HG03575 (cell line): ENCODE results near the gene ARPP21.

ENCODE experiments used
- ATAC-seq: cut with Tn5 transposase; IDR thresholded peaks from one replicate; pipeline ENCODE4 v1.9.1; 2021; ENCODE audit not compliant: unreplicated experiment, insufficient number of reproducible peaks, low FRiP score; ENCODE audit errors: extremely low read depth

The ARPP21 gene

DNA sequence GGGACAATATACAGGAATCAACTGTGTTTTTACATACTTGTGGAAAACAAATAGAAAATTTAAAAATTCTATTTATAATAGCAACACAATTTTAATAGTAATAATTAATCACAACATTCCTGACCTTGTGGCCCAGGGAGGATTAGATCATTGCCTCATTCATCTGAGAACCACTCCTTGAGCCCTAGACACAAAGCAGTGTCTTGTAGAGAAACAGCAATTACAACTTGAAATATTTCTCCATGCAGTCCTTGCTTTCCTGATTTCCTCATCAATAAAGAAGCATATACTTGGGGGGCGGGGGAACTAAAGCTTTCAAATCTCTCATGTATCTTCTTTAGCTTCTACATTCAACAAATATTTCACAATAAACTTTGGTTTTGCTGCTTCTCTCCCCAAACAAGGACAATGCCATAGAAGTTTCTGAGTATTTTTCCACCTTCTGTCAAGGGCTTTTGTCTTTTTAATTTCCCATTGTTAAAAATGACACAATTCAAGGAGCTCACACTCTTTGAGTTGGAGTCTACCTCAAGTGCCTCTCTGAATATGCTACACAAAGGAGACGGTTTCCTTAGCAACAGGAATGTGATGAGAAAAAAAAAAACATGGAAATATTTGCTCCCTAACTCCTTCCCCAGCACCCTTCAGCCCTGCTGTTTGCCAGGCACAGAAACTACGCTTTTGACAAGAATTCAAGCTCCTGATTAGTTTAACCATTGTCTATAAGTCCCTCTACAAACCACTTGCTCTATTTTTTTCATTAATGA is 118.8 kb downstream of the ARPP21 start:
- no peak for ATAC-seq

DNA sequence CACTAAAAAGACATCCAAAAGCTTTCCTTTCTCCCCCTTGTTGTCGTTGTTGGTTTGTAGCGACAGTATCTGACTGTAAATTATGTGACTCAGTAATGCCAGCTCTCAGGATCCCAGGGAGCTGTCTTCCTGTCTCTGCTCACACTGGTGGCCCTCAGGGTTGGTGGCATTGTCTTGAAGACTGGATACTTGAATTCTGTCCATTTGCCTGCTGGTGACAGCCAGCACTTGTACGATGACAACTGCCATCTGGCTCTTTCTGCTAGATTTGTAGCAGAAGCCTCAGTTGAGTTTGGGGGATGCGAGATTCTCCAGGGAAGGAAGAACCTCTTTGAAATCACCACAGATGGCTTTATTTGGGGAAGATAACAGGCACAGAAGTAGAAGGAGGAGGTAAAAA is 120.8 kb downstream of the ARPP21 start:
- no peak for ATAC-seq

DNA sequence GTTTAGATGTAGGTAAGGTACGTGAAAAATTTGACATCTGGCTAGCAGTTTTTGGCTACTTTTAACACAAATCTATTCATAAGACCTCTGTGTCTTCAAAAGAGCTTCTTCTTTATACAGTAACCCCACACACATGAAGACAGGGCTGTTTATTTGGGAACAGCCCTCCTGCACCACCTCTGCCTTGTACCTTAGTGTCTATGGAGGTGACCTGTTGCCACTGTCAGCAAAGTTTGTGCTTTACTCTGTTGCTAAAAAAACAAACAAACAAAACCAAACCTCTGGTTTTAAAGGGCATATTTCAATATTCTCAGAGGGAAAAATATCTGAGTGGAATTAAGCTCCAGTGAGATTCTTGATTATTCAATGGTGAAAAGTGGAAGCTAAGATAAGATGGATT is 122.0 kb downstream of the ARPP21 start:
- ATAC-seq: no peak

- no peak for ATAC-seq
Measured at GRCh38 chr3:35772381-35773015, 133.2 kb downstream of the ARPP21 start.

- ATAC-seq: no peak
Measured at GRCh38 chr3:35773417-35773816, 134.1 kb downstream of the ARPP21 start.

- no peak for ATAC-seq
Measured at GRCh38 chr3:35776346-35776745, 137.0 kb downstream of the ARPP21 start.

DNA sequence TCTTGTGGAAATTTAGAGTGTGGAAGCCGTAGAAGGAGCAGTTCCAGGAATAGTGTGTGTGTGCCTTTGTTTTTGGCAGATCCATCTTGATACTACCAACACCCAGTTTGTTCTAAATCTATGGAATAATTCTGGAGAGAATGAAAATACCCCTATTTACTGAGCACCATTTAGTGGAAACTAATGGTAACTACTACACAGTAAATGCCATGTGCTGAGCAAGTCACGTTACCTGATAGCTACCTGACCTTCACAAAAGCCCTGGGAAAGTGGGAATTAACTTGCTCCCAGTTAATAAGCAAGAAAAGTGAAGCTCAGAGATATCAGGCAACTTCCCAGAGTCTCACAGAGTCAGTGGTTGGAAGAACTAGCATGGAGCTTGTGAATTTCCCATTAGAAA is 137.7 kb downstream of the ARPP21 start:
- no peak for ATAC-seq

DNA sequence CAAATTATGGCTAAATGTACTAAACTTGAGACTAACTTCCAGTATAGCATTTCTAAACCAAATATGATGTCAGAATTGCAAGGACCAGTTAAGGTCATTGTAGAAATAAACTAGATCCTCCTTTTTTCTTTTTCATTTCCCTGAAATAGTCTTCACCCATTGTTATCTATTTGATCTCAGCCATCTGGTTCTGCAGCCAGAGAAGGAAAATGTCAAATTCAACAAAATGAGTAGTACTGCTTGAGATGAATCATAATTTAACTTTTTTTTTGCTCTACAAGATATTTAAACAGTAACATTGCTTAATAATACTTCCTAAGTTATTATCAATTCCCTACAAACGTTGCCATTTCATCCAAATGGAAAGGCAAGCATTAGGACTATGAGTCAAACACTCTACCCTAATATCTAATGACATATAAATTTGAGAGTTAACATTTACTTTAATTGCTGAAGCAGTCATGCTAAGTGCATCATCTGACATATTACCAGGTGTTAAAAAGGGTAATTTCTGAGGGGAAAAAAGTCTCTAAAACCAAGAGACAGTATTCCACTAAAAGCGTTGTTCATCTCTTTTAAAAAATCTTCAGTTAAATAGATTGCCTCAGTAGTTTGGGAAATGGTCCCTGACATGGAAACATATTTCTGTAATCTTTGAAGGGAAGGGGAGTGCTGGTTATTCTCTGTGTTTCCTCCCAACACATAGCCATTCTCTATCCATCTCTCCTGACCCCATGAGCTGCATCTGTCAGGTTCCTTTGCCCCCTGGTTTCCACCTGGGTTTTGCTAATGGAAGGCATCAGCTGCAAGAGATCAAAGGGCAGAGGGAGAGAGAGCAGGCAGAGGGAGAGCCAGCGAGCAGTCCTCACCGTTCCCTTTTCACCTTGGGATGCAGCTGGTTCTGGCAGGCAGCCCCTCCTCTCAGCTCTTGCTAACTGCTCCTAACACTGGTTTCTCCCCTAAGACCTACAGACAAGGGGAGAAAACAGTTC is 138.5 kb downstream of the ARPP21 start:
- no peak for ATAC-seq

GRCh38 chr3:35779611-35780010 is 140.3 kb downstream of the ARPP21 start:
- no peak for ATAC-seq

- ATAC-seq: no peak
Measured at GRCh38 chr3:35780800-35781199, 141.5 kb downstream of the ARPP21 start.

- no peak for ATAC-seq
Measured at GRCh38 chr3:35781558-35781957, 142.2 kb downstream of the ARPP21 start.

- ATAC-seq: no peak
Measured at GRCh38 chr3:35782355-35782754, 143.0 kb downstream of the ARPP21 start.

DNA sequence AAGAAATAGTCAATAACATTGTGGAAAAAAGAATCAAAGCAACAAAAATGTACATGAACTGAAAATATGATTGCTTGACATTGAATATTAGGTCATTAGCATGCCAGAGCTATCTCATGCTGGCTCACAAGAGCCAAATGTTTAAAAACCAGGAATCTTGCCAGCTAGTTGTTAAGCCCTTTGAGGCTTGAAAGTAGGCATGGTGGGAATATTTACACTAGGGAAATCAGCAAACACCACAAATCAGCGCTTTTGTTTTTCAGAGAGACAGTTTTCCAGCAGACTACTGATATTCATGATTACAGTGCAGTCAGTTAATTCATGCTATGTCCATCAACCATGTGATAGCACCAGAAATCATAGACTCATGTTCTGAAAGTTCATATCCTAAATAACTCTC is 144.8 kb downstream of the ARPP21 start:
- ATAC-seq: no peak

GRCh38 chr3:35785234-35785888 is 146.0 kb downstream of the ARPP21 start:
- ATAC-seq: no peak

- ATAC-seq: no peak
Measured at GRCh38 chr3:35787936-35788335, 148.6 kb downstream of the ARPP21 start.

DNA sequence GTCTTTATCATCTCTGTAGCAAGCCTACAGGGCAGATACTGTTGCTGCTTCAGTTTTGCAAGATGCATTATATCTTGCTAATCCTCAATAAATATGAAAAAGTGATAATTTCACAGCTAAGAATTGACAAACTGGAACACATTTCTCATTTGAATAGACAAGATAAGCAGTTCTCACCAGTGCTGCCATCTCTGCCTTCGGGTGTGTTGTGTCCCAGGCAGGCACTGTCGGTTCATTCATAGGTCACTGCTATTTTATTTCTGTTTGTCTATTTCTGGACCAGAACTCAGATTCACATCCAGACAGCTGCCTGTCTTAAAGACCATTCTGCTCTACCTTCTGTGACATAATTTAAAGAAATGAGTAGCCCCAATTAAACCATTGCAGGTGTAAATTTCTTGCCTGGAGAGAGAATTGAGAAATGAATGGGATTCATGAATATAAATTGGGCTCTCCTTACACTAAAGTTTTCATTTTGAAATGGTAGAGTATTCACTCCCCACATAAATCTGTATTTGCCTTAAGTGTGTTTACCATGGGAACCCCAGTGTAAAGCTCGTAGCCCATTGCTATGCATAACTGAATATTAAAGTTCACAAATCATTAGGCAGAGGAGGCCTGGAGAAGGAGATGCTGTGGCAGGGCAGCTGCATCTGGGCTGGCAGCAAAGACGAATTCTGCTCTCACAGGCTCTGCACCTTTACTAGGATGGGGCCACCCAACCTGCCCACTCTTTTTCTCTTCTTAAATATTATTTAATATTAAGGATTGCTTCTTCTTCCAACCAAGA is 149.9 kb downstream of the ARPP21 start:
- ATAC-seq: no peak

- ATAC-seq: no peak
Measured at GRCh38 chr3:35790764-35791163, 151.4 kb downstream of the ARPP21 start.

DNA sequence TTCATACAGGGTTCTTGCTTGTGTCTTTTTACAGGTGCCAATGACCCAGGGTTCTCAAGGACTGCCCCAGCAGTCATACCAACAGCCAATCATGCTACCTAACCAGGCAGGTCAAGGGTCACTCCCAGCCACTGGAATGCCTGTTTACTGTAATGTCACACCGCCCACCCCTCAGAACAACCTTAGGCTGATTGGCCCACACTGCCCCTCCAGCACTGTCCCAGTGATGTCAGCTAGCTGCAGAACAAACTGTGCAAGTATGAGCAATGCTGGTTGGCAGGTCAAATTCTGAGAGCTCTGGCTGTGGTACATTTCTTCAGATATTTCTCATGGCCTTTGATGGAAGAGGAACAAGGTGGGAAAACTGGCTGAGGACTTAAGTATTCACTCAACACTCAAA is 154.3 kb downstream of the ARPP21 start:
- ATAC-seq: no peak
